Activated B cell treated with CpG ODN at 0.5 μM for 24 hours (primary cell): Measurements from ENCODE around the gene DRC7. TPM values are rescaled to one million over a fixed set of nuclear protein-coding genes. Genes with fewer than 3 reads are reported as not detected.

Experiments
- ATAC-seq: fragments of 200-7000 bp; cut with Tn5 transposase; one replicate; pipeline ENCODE4 v1.10.0; 2021; ENCODE audit warnings: low read depth, mild to moderate bottlenecking, moderate library complexity
- CTCF ChIA-PET: fragments of 350-600 bp; sonication (Branson Sonifier 250); formaldehyde crosslinking; loops from one replicate; lab custom pipeline; 2021; ENCODE audit warnings: antibody characterized with exemption; lab: Charles Lee
- POLR2A ChIA-PET: fragments of 350-600 bp; sonication (Branson Sonifier 250); formaldehyde crosslinking; loops from one replicate; lab custom pipeline; 2021; ENCODE audit warnings: antibody characterized with exemption; lab: Charles Lee
- DNase-seq: peaks from one replicate; pipeline ENCODE4 v3.0.0; 2022
- H3K27ac Mint-ChIP-seq: one replicate; pipeline ENCODE4 v1.8.0; 2020; ENCODE audit warnings: mixed read lengths
- H3K27me3 Mint-ChIP-seq: one replicate; pipeline ENCODE4 v1.8.0; 2021; ENCODE audit warnings: mixed read lengths
- H3K36me3 Mint-ChIP-seq: one replicate; pipeline ENCODE4 v1.8.0; 2021; ENCODE audit warnings: low read depth, mixed read lengths
- H3K4me1 Mint-ChIP-seq: one replicate; pipeline ENCODE4 v1.8.0; 2021; ENCODE audit warnings: mixed read lengths
- H3K4me3 Mint-ChIP-seq: one replicate; pipeline ENCODE4 v1.8.0; 2020; ENCODE audit warnings: mild to moderate bottlenecking, mixed read lengths
- H3K9me3 Mint-ChIP-seq: one replicate; pipeline ENCODE4 v1.8.0; 2020; ENCODE audit warnings: mixed read lengths
- intact Hi-C: fragments of 100-400 bp; cut with micrococcal nuclease; formaldehyde crosslinking; loops from one replicate; pipeline ENCODE4 v1.15.1; 2024
- total RNA-seq: library from RNA; stranded (reverse); gene quantifications from 2 replicates; pipeline ENCODE4 v1.2.3, GENCODE V29; 2022
- TF ChIP-seq, protein P1 (sequence below): fragments of 200-600 bp; IDR thresholded peaks from one replicate; pipeline ENCODE4 v1.8.0; 2022; ENCODE audit warnings: antibody characterized with exemption, mild to moderate bottlenecking

DRC7 gene
- total RNA-seq, 1 donor from 2014 or later: not detected

DNA sequence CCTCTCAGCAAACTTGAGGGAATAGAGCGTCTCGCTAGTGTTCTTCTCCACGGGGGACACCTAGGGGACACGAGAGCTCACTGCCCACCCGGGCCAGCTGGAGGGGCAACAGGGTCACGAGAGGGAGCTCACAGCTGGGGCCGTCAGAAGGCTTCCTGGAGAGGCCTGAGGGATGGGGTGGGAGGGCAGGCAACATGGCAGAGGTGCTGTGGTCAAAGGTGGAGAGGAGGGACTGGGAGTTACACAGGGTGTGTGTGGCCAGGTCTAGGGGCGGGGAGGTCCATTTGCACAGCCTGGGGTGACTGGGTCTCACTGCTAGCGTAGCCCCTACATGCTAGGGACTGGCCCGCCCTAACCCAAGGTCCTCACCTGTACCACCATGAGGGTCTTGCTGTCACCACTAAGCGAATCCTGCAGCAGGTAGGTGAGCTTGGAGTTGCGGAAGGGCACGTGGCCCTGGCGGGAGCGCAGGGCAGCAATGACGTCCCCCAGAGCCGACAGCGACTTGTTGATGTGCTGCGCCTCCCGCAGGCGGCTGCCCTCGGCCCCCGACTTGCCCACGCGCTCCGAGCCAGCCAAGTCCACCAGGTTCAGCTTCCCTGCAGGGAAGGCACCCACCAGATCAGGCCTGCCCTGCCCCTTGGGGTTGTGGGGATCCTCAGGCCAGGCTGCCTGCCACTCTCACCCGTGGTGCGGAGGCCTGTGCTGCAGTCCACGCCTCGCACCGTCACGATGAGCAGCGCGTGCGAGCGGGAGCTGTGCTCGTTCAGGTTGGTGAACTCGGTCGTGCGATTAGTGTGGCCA, 66.0 kb downstream of the DRC7 start:
- POLR2A ChIA-PET: no interaction called here
- Mint-ChIP-seq H3K9me3 (no peaks in the 10 kb centered on the region), H3K4me3 (no peak overlapping the region), H3K4me1 (no peaks in the 10 kb centered on the region), H3K36me3 (peaks cover 5% of the 10 kb centered on the region), H3K27me3 (no peaks in the 10 kb centered on the region), H3K27ac (no peak overlapping the region)
- CTCF ChIA-PET: no interaction called here
- DNase-seq: no peak
- intact Hi-C loops: no loop called here
- TF ChIP-seq, protein P1, sequence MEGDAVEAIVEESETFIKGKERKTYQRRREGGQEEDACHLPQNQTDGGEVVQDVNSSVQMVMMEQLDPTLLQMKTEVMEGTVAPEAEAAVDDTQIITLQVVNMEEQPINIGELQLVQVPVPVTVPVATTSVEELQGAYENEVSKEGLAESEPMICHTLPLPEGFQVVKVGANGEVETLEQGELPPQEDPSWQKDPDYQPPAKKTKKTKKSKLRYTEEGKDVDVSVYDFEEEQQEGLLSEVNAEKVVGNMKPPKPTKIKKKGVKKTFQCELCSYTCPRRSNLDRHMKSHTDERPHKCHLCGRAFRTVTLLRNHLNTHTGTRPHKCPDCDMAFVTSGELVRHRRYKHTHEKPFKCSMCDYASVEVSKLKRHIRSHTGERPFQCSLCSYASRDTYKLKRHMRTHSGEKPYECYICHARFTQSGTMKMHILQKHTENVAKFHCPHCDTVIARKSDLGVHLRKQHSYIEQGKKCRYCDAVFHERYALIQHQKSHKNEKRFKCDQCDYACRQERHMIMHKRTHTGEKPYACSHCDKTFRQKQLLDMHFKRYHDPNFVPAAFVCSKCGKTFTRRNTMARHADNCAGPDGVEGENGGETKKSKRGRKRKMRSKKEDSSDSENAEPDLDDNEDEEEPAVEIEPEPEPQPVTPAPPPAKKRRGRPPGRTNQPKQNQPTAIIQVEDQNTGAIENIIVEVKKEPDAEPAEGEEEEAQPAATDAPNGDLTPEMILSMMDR: no peak
- no peak for ATAC-seq

DNA sequence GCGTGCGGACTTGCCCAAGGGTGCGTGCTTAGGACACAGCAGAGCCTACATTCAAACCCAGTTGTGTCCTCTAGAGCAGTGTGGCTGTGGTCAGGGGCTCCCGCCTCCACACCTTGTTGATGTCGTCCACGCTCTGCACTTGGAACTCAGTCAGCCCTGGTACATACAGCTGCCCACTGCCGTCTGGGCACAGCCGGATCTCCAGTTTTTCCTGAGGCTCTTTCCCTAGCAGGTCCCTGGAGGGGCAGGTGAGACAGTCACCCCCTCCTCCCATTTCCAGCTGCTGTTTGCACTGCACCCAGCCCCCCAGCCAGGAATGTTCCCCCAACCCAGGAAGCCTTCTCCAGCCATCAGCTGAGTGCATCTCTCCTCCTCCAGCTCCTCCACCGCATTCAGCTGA, 66.7 kb downstream of the DRC7 start:
- Mint-ChIP-seq H3K27ac (no peak overlapping the region), H3K36me3 (peaks cover under 1% of the 10 kb centered on the region), H3K4me3 (no peak overlapping the region), H3K4me1 (no peaks in the 10 kb centered on the region), H3K27me3 (no peaks in the 10 kb centered on the region), H3K9me3 (no peaks in the 10 kb centered on the region)
- no peak for ATAC-seq
- TF ChIP-seq, protein P1: no peak
- intact Hi-C loops: no loop called here
- ChIA-PET POLR2A (no interaction called here), CTCF (no interaction called here)
- DNase-seq: no peak

DNA sequence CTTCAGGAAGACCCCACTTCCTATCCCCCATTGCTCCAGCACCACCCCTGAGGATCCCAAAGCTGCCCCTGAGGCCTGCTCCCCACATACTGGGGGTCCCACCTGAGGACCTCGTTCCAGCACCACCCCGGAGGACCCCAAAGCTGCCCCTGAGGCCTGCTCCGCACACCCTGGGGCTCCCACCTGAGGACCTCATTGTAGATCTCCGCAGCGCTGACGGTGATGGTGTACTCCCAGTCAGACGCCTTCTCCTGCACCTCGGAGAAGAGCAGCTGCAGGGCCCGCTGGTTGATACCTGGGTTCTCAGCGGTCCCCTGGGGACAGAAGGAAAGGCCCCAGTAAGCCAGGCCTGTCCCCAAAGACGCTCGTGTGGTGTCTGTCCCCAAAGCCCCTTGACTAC, 67.4 kb downstream of the DRC7 start:
- TF ChIP-seq, protein P1: no peak
- Mint-ChIP-seq H3K4me1 (no peaks in the 10 kb centered on the region), H3K27me3 (no peaks in the 10 kb centered on the region), H3K36me3 (no peaks in the 10 kb centered on the region), H3K9me3 (no peaks in the 10 kb centered on the region), H3K27ac (no peak overlapping the region), H3K4me3 (no peak overlapping the region)
- POLR2A ChIA-PET: no interaction called here
- ATAC-seq: no peak
- no peak for DNase-seq
- CTCF ChIA-PET: no interaction called here
- intact Hi-C loops: no loop called here

DNA sequence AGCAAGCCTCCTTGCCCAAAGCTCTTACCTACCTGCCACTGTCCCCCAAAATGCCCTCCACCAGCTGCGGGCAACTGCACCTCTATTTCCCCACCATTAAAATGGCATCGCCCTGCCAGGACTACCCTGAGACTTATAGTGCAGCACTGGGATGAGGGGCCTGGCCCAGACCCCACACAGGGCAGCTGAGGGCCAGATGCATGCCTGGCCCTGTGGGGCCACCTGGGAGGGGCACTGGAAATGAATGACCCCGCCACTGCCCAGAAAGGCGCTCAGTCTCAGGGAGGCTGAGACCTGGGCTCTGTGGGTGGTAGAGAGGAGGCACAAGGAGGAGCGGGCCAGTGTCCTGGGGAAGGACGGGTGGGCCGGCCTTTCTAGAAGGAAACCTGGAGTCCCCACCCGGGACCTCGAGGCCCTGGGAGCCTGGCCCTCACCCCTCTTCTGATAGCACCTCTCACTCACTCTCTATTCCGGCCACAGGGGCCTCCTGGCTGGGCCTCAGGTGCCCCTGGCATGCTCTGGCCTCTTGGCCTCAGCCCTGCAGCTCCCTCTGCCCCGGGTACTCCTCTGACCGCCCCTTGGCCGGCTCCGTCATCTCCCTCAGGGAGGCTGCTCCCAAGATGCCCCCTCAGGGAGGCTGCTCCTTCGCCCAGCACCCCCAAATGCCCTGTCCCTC, 67.9 kb downstream of the DRC7 start:
- Mint-ChIP-seq H3K36me3 (no peaks in the 10 kb centered on the region), H3K27ac (no peak overlapping the region), H3K9me3 (no peaks in the 10 kb centered on the region), H3K27me3 (no peaks in the 10 kb centered on the region), H3K4me3 (no peak overlapping the region), H3K4me1 (no peaks in the 10 kb centered on the region)
- no peak for ATAC-seq
- ChIA-PET CTCF (no interaction called here), POLR2A (no interaction called here)
- intact Hi-C loops: no loop called here
- DNase-seq: no peak
- TF ChIP-seq, protein P1: no peak

DNA sequence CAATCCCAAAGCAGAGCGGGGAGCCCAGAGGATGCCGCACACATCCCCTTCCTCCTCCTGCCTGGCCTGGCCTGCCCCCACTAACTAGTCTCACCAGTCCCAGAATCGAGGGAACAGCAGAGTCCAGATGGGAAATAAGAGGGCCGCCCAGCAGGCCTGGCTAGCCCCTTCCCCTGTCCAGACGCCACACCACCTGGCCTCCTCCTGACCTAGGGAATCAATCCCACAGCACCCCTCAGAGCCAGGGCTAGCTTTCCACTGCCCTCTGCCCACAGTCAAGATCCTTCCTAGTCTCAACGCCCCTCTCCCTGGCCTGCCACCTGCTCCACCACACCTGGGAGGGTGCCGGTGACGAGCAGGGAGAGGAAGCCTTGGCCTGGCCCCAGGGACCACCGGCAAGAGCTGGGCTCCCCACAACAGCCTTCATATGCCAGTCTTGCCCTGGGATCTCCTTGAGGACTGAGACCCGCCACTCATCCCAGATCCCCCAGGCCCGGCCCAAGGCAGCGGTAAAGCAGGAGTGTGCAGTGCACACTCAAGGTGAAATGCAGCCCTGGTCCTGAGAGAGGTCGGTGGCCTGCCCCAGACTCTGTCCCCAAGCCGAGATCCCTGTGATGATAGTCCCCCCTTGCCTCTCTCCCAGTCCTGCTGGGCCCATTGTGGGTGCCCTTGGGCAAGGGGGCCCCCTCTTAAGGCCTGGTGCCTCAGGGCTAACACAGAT, 68.8 kb downstream of the DRC7 start:
- DNase-seq (no peak), ATAC-seq (no peak)
- Mint-ChIP-seq H3K36me3 (no peaks in the 10 kb centered on the region), H3K4me3 (no peak overlapping the region), H3K9me3 (no peaks in the 10 kb centered on the region), H3K27me3 (no peaks in the 10 kb centered on the region), H3K4me1 (no peaks in the 10 kb centered on the region), H3K27ac (no peak overlapping the region)
- ChIA-PET CTCF (no interaction called here), POLR2A (no interaction called here)
- intact Hi-C loops: no loop called here
- TF ChIP-seq, protein P1: no peak
